ENCODE data around the gene SLC22A9. TPM values are rescaled to one million over a fixed set of nuclear protein-coding genes. Genes with fewer than 3 reads are reported as not detected.

SLC22A9 gene
- total RNA-seq, 2 donors from 2014 or later = not detected

DNA sequence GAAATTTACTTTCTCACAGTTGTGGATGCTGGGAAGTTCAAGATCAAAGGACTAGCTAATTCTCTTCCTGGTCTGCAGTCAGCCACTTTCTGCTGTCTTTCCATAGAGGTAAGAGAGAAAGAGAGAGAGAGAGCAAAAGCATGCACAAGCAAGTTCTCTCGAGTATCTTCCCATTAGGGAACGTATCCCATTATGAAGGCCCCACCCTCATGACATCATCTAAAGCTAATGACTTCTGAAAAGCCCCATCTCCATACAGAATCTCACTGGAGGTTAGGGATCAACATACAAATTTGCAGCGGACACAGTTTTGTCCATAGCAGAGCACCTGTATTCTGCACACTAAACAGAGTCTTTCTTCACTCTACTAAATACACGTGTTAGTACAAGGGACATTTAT lies 17.4 kb upstream of the SLC22A9 start:
- H3K27ac ChIP-seq = no peak overlapping the region
- intact Hi-C loops (cut with DNase I) = no loop called here
- H3K4me1 ChIP-seq (replicated peaks) = no peaks in the 10 kb centered on the region
- TF ChIP-seq, protein P1, sequence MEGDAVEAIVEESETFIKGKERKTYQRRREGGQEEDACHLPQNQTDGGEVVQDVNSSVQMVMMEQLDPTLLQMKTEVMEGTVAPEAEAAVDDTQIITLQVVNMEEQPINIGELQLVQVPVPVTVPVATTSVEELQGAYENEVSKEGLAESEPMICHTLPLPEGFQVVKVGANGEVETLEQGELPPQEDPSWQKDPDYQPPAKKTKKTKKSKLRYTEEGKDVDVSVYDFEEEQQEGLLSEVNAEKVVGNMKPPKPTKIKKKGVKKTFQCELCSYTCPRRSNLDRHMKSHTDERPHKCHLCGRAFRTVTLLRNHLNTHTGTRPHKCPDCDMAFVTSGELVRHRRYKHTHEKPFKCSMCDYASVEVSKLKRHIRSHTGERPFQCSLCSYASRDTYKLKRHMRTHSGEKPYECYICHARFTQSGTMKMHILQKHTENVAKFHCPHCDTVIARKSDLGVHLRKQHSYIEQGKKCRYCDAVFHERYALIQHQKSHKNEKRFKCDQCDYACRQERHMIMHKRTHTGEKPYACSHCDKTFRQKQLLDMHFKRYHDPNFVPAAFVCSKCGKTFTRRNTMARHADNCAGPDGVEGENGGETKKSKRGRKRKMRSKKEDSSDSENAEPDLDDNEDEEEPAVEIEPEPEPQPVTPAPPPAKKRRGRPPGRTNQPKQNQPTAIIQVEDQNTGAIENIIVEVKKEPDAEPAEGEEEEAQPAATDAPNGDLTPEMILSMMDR (IDR thresholded peaks at IDR 0.05) = no peak
- no peak for TF ChIP-seq POLR2AphosphoS5 (IDR thresholded peaks at IDR 0.05)
- no peak for TF ChIP-seq POLR2A (IDR thresholded peaks at IDR 0.05)
- no peaks in the 10 kb centered on the region for H3K27me3 ChIP-seq (replicated peaks; ENCODE audit: insufficient read depth)
- no peak for DNase-seq (ENCODE audit: low spot score)
- H3K4me3 ChIP-seq = no peak overlapping the region
- WGBS = 42% methylated on average over 4 of the region's 4 CpGs
- H3K9me3 ChIP-seq = no peaks in the 10 kb centered on the region
- H3K36me3 ChIP-seq = no peaks in the 10 kb centered on the region

DNA sequence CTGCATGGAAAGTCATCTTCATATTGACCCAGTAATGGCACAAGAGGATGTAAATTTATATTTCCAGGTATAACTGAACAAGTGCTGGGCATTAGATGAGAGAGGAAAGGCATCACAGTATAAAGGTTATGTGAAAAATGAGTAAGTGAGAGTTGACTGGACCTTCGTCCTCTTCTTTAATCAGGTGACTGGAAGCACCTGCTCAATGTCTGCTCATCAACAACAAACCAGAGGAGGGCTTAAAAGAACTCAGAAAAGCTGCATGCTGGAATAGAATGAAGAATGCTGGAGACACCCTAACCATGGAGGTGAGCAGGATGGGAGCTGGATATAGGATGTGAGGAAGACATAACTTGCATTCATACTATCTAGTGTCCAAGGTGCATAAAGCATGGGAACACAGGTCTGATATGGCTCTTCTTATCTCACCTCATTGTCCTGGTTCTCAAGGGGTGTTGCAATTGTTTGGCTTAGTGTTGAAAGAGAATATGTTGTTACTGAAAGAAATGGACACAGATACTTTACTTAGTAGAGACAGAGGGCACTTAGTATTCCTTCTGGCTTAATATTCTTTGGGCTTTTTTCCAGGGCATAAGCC lies 7.3 kb upstream of the SLC22A9 start:
- H3K27ac ChIP-seq = no peak overlapping the region
- no peaks in the 10 kb centered on the region for H3K27me3 ChIP-seq (replicated peaks; ENCODE audit: insufficient read depth)
- H3K36me3 ChIP-seq = no peaks in the 10 kb centered on the region
- WGBS = 76% methylated on average over 1 of the region's 1 CpG
- intact Hi-C loops (cut with DNase I) = no loop called here
- no peaks in the 10 kb centered on the region for H3K9me3 ChIP-seq
- H3K4me1 ChIP-seq (replicated peaks) = no peaks in the 10 kb centered on the region
- no peak for DNase-seq (ENCODE audit: low spot score)
- H3K4me3 ChIP-seq = no peak overlapping the region
- no peak for TF ChIP-seq POLR2AphosphoS5 (IDR thresholded peaks at IDR 0.05)
- TF ChIP-seq POLR2A (IDR thresholded peaks at IDR 0.05) = no peak
- TF ChIP-seq, protein P1 (IDR thresholded peaks at IDR 0.05) = no peak

DNA sequence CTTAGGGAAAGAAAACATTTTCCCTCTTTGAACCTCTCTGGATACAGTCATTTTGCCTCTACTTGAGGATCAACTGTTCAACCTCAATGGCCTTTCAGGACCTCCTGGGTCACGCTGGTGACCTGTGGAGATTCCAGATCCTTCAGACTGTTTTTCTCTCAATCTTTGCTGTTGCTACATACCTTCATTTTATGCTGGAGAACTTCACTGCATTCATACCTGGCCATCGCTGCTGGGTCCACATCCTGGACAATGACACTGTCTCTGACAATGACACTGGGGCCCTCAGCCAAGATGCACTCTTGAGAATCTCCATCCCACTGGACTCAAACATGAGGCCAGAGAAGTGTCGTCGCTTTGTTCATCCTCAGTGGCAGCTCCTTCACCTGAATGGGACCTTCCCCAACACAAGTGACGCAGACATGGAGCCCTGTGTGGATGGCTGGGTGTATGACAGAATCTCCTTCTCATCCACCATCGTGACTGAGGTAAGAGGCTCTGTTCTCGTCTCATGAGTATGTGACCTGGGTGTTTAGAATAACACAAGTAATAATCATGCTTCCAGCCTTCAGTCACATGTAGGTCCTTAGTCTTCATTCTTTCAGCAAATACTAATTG lies 495 bp downstream of the SLC22A9 start:
- H3K4me1 ChIP-seq (replicated peaks) = no peaks in the 10 kb centered on the region
- H3K4me3 ChIP-seq = no peak overlapping the region
- H3K36me3 ChIP-seq = no peaks in the 10 kb centered on the region
- no peak overlapping the region for H3K27ac ChIP-seq
- H3K27me3 ChIP-seq (replicated peaks; ENCODE audit: insufficient read depth) = no peaks in the 10 kb centered on the region
- TF ChIP-seq POLR2AphosphoS5 (IDR thresholded peaks at IDR 0.05) (no peak), POLR2A (IDR thresholded peaks at IDR 0.05) (no peak)
- intact Hi-C loops (cut with DNase I) = no loop called here
- H3K9me3 ChIP-seq = no peaks in the 10 kb centered on the region
- no peak for DNase-seq (ENCODE audit: low spot score)
- WGBS = 93% methylated on average over 7 of the region's 7 CpGs

DNA sequence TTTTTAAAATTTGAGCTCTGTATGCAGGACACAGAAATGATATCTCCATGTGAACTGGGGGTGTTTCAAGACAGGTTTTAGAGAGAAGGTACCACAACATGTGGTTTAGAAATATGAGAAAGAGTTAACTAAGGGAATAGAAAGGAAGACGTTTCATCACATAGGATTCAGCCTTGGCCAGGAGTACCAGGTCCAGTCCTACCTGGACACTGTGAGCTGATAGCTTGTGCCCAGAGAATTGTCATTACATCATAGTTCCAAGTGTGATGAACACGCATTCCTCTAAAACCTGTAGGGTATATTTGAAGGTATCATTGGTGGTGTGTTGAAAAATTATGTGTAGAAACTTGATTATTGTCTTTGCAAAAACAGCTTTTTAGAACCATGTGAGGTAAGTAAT lies 1.8 kb downstream of the SLC22A9 start:
- H3K36me3 ChIP-seq = no peaks in the 10 kb centered on the region
- no peaks in the 10 kb centered on the region for H3K27me3 ChIP-seq (replicated peaks; ENCODE audit: insufficient read depth)
- intact Hi-C loops (cut with DNase I) = no loop called here
- 86% methylated on average over 2 of the region's 2 CpGs for WGBS
- H3K4me3 ChIP-seq = no peak overlapping the region
- no peak overlapping the region for H3K27ac ChIP-seq
- H3K9me3 ChIP-seq = no peaks in the 10 kb centered on the region
- H3K4me1 ChIP-seq (replicated peaks) = no peaks in the 10 kb centered on the region
- TF ChIP-seq, protein P1 (IDR thresholded peaks at IDR 0.05) = no peak
- DNase-seq (ENCODE audit: low spot score) = no peak

DNA sequence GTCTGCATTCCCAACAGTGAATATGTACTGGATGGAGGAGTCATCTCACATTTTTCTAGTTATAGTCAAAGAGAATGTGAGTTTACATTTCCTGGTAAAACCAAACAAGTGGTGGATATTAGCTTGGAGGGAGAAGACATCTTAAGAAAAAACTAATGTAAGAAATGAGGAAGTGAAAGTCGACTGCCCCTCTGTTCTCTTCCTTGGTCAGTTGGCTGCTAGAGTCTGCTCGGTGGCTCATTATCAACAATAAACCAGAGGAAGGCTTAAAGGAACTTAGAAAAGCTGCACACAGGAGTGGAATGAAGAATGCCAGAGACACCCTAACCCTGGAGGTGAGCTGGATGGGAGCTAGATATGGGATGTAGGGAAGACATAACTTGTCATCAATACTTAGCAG lies 5.8 kb downstream of the SLC22A9 start:
- no peak for DNase-seq (ENCODE audit: low spot score)
- no peaks in the 10 kb centered on the region for H3K27me3 ChIP-seq (replicated peaks; ENCODE audit: insufficient read depth)
- no peak overlapping the region for H3K4me3 ChIP-seq
- no peak overlapping the region for H3K27ac ChIP-seq
- WGBS = 65% methylated on average over 2 of the region's 2 CpGs
- no peaks in the 10 kb centered on the region for H3K9me3 ChIP-seq
- no peaks in the 10 kb centered on the region for H3K4me1 ChIP-seq (replicated peaks)
- intact Hi-C loops (cut with DNase I) = no loop called here
- H3K36me3 ChIP-seq = no peaks in the 10 kb centered on the region
- TF ChIP-seq POLR2AphosphoS5 (IDR thresholded peaks at IDR 0.05) (no peak), POLR2A (IDR thresholded peaks at IDR 0.05) (no peak)
- TF ChIP-seq, protein P1 (IDR thresholded peaks at IDR 0.05) = no peak
